Brain microvascular endothelial cell (primary cell): ENCODE data around the gene PSRC1.

Experiments
- DNase-seq: peaks from one replicate; pipeline ENCODE4 v3.0.0-alpha.2; 2020
- H3K27ac ChIP-seq: fragments of 250-450 bp; sonication (Bioruptor Pico); 2 replicates; pipeline ENCODE4 v1.5.1; 2020; ENCODE audit warnings: mild to moderate bottlenecking, moderate library complexity
- H3K27me3 ChIP-seq: fragments of 250-450 bp; sonication (Bioruptor Pico); replicated peaks from 2 replicates; pipeline ENCODE4 v1.5.1; 2020; ENCODE audit warnings: mild to moderate bottlenecking
- H3K36me3 ChIP-seq: fragments of 250-450 bp; sonication (Bioruptor Pico); replicated peaks from 2 replicates; pipeline ENCODE4 v1.5.1; 2020; ENCODE audit warnings: mild to moderate bottlenecking
- H3K4me3 ChIP-seq: 2 replicates; pipeline ENCODE4 v1.5.1; 2011; ENCODE audit warnings: low read depth, mild to moderate bottlenecking, control low read depth, low read length, moderate library complexity
- CTCF ChIP-seq: IDR thresholded peaks from 2 replicates; pipeline ENCODE4 v1.5.1; 2011; ENCODE audit warnings: low read depth, mild to moderate bottlenecking, moderate library complexity, low read length, control low read depth, inconsistent platforms; ENCODE audit errors: missing control alignments
- in situ Hi-C: cut with HindIII; loops from 2 replicates; pipeline ENCODE4 v1.10.0; 2017; ENCODE audit warnings: low sequenced_read_pairs, low pct_ligation_motif_present

PSRC1 gene

GRCh38 chr1:109268431-109269211, 14.3 kb downstream of the PSRC1 start:
- no peak for DNase-seq
- H3K36me3 ChIP-seq: no peaks in the 10 kb centered on the region
- H3K27ac ChIP-seq: no peak overlapping the region
- in situ Hi-C loops: no loop called here
- H3K4me3 ChIP-seq: no peak overlapping the region
- no peaks in the 10 kb centered on the region for H3K27me3 ChIP-seq
- TF ChIP-seq CTCF: no peak

GRCh38 chr1:109267743-109268300, 15.1 kb downstream of the PSRC1 start:
- DNase-seq: no peak
- no peak overlapping the region for H3K27ac ChIP-seq
- no peak overlapping the region for H3K4me3 ChIP-seq
- no peaks in the 10 kb centered on the region for H3K27me3 ChIP-seq
- in situ Hi-C loops: no loop called here
- TF ChIP-seq CTCF: no peak
- no peaks in the 10 kb centered on the region for H3K36me3 ChIP-seq

GRCh38 chr1:109266965-109267364, 16.0 kb downstream of the PSRC1 start:
- no peak overlapping the region for H3K4me3 ChIP-seq
- no peak for TF ChIP-seq CTCF
- in situ Hi-C loops: no loop called here
- H3K36me3 ChIP-seq: no peaks in the 10 kb centered on the region
- peak; percentile 46 for DNase-seq
- no peaks in the 10 kb centered on the region for H3K27me3 ChIP-seq
- no peak overlapping the region for H3K27ac ChIP-seq

GRCh38 chr1:109265741-109266330, 17.1 kb downstream of the PSRC1 start:
- Histone ChIP-seq H3K27ac (no peak overlapping the region), H3K36me3 (no peaks in the 10 kb centered on the region), H3K27me3 (no peaks in the 10 kb centered on the region), H3K4me3 (no peak overlapping the region)
- no peak for TF ChIP-seq CTCF
- DNase-seq: no peak
- in situ Hi-C loops: no loop called here

GRCh38 chr1:109265016-109265415, 17.9 kb downstream of the PSRC1 start:
- Histone ChIP-seq H3K27me3 (no peaks in the 10 kb centered on the region), H3K27ac (no peak overlapping the region), H3K36me3 (no peaks in the 10 kb centered on the region), H3K4me3 (no peak overlapping the region)
- no peak for TF ChIP-seq CTCF
- in situ Hi-C loops: no loop called here
- DNase-seq: no peak
